ENCODE data around the gene SH3RF1.
"Not testable (repeated sequence)": the region's sequence is repeated elsewhere in the genome, so short reads cannot be mapped to it uniquely, and the experiment has no call there.

SH3RF1 gene

DNA sequence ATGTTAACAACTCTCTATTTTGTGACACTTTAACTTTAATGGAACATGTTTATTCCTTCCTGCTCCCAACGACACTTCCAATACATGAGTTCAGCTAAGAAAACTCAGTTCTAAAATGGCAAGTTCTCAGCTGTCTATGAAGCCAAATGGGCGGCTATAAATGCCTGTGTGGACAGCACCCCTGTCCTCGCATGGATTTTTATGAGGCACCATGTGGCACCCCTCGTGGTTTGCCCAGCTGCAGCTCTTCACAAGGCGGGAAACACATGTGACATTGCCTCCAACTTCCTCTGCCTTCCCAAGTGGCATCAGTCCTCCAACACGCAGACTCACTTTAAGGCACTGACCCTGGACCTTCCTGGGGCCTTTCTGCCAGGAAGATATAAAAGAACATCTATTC is 48.0 kb downstream of the SH3RF1 start:
- DNase-seq = no peak

DNA sequence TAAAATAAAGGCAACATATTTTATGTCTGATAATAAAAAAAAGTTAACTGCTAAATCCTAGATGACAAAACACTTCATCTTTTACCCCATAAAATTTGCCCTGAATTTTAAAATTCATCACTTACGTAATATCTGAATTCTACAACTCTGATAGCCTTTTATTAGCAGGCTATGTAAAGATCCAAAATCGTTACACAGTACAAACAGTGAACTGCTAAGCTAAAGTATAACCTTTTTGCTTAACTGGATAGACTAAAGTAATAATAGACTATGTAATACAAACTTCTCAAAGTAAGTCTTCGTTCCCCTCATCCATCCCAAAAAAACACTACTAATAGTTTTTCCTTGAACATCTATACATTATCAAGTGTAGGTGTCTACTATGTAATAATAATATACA is 49.1 kb downstream of the SH3RF1 start:
- DNase-seq = no peak

DNA sequence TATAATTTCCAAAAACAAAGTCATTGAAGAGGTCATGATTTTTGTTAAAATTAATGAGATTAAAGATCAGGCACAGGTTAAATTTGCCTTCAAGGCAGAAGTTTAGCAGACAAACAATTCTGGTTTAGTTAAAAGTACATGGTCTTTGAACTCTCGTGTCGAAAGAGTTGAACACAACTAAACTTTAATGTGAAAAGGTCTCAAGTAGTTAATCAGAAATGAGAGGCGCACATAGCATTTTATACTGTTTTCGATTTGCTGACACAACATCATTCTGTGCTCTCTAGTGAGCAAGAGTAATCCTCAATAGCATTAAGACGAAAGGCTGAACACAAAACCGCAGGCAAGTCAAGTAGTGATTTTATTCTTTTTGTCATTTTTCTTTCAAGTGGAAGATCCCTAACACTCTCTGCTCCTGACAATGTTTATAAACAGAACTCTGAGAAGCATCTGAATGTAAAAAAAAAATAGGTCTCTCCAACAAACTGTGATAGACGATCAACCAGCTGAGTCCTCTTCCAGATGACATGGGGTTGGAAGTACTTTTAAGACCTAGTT is 49.8 kb downstream of the SH3RF1 start:
- DNase-seq = no peak

DNA sequence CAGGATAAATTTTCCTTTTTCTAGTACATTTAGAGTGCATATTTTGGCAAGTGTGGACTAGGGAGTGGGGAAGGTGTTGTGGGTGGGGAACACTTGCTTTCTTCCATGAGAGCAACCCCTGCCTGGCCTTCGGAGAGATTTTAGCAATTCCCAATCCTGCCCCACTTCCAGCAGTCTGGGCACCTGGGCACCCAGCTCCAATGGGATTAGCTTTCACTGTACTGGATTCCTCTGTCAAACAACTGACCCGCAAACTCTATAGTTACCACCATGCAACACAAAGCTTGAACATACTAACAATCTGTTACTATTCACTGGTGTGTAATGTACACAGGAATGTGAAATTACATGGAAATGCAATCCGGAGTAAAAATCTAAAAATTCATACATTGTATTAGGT is 50.3 kb downstream of the SH3RF1 start:
- no peak for DNase-seq

DNA sequence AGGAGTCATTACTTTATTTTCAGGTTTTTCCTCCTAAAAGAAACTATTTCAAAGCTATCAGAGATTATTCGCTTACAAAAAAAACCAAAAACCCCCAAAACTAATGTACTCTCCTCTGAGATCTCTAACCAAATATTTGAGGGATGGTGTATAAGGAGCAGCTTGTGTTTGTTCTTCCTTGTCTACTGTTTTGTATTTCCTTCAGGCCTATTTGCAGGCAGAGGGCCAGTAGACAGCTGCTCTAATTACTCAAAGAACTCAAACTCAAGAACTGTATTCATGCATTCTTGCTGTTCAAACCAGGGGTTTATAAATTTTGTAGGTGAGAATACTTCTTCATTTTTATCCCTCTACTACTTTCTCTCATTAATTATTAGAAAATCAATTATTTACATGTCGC is 51.3 kb downstream of the SH3RF1 start:
- no peak for DNase-seq

DNA sequence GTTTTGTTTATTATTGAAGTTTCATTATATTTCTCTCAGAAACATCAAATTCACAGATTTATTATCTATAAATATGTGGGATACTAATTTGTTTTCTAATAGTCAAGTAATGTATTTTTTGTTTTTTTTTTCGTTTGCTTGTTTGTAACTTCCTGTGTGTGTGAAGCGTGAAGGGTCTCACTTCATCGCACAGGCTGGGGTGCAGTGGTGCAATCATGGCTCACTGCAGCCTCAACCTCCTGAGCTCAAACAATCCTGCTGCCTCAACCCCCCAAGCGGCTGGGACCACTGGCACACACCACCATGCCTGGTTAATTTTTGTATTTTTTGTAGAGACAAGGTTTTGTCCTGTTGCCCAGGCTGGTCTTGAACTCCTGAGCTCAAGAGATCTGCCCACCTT is 55.1 kb downstream of the SH3RF1 start:
- DNase-seq = no peak

DNA sequence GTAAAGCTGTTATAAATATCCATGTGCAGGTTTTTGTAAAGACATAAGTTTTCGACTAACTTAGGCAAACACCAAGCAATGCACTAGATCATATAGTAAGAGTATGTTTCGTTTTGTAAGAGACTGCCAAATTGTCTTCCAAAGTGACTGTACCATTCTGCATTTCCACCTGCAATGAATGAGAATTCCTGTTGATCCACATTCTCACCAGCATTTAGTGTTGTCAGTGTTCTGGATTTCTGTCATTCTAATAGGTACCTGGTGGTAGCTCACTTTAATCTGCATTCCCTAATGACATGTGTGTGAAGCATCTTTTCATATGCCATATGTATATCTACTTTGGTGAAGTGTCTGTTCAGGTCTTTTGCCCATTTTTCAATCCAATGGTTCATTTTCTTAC is 57.8 kb downstream of the SH3RF1 start:
- DNase-seq = no peak

DNA sequence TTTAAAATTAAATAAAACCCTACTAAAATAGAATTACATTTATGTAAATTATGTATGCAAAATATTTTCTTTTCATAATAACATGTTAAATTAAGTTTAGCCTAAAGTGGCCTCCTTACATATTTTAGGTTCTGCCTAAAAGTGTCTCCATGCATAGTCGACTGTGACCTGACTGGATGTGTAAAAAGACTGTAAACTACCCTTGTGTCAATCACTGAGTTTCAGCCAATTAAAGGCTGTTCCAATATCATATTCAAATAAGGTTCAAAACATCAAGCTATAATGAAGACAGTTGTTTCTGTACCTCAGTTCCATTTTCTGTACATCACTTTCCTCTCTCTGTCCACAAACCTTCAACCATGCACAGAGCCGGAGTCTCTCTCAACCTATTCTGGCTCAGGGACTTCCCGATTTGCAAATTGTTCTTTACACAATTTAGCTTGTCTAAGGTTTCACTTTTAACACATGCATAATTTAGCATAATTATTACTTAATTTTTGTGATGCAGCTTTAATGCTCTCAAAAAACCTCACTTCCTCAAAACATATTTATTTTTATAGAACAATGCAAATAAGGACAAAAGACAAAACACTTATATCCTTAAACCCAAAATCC is 60.1 kb downstream of the SH3RF1 start:
- no peak for DNase-seq

DNA sequence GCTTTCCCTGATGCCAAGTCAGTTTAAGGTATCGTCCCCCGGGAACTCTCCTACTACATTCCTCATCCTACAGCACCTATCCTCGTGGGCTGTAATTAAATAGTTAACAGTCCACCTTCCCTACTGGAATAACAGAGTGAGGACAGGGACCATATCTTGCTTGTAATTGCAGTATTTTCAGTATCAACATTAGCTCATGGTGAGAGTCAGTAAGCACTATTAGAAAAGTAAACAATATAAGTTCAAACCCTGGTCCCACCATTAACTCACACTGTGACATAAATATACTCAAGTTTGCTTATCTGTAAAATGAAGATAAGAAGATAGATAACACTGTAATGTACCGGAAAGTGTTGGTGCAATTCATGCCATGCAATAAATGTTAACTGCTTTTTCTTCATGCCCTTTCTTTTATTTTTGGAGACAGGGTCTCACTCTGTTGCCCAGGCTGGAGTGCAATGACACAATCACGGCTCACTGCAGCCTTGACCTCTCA is 61.3 kb downstream of the SH3RF1 start:
- DNase-seq = no peak

DNA sequence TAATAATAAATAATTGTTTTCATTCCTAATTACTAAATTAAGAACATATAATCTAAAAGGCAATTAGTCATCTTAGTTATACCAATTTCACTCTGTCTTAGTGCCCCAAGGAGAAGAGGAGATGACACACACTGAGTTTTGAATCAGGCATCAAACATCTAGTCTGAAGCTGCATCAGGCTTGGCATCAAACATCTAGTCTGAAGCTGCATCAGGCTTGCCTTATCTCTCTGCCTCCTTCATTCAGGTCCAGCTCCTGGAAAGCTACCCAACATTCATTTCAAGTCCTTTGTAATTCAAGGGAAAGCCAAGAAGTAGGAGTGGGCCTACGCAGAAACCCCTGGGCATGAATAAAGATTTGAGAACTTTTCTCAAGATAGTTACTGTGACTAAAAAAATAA is 62.2 kb downstream of the SH3RF1 start:
- DNase-seq = no peak

DNA sequence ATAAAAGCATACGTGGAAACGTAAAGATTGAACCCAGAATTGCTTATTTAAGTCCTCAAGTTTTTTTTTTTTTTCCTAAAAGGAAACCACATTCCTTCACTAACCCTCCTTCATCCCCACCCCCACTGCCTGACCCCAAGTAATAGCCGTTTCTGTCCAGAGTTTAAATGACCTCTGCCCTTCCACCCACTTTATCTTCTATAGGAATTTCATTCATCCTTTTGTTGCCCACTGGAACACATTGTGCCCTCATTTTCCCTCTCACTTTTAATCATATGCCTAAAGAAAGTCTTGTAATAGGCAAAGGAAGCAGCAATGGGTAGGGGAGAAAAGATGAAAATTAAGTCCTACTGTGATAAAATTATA is 62.7 kb downstream of the SH3RF1 start:
- DNase-seq = no peak

DNA sequence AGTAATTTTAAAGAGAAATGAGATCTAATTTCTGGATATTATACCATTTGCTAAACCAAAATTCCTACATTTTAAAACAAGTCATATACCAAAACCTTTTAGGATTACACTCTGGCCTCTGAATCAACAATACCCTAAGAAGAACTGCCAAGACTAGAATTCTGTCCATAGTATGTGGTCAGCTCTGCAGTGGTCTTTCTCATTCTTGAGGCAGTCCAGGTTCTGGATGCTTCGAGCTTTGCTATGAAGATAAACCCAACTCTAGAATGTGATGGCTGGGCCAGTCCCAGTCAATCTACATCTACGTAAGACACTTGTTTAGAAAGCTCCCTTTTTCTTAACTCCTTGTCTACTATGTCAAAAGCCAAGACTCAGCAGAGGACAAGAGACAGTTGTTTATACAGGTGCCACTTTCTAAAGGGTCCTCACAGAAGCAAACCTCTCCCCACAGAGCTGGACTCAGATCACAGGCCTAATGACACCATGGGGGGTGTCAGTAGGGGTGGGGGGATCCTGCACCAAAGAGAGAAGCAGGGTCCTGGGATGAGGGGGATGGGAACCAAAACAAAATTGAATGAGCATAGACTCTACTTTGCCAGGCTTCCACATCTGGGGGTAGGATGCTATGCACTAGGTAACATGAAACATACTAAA is 63.2 kb downstream of the SH3RF1 start:
- no peak for DNase-seq

DNA sequence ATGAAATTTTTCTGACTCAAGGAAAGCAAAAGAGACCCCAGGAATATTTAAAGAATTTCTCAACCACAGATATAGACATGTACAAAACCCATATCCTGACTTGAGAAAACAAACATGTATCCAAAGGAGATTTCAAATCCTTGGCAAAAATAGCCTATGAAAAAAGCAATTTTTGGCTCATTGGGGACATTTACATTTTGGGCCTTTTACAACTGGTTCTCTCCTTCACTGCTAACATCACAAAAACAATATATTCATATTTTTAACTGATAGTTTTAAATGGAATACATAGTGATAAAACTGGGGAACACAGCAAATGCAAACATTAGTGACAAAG is 65.0 kb downstream of the SH3RF1 start:
- no peak for DNase-seq

DNA sequence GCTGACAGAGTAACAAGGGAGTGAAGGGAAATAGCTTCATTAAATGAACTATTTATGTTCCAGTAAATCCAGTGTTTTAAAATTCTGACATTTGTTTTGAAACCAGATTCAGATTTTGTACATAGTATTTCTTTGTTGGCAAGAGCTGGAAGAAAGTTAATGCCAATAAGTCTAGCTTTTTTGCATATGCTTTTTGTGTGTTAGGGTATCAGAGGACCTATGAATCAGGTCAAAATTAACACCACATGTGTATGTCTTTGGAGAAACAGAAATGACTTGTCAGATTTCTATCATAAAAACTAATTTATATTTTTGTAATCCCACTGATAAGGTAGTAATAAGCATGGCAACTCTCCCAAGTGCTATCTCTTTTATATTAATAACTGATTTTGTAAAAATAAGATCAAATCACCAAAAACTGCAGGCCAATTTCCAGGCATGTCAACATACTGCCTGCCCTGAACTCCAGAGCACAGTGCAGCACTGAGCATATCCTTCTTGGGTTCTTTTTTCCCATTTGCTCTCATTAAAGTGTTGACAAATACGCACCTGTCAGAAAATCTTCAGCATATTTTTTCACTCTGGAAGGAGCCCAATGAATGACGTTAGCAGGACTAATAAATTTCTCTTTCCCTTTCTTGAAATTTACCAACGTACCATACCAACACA is 65.5 kb downstream of the SH3RF1 start:
- DNase-seq = no peak

DNA sequence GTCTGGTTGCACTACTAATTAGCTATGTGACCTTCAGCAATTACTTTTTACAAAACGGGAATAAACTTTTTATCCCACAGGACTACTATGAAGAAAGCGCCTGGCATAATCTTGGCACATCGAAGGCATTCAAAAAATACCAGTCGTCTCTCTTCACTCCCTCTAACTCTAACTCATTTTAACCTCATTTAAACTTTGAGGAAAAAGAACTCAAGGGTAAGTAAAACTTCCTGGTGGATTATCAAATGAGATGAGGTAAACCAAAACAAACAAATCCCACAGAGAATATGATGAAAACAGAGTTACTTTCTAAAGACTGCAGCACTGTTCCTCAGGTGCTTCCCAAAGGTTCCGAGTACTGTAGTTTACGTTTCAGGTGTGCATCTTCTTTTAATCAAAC is 66.9 kb downstream of the SH3RF1 start:
- DNase-seq = no peak

DNA sequence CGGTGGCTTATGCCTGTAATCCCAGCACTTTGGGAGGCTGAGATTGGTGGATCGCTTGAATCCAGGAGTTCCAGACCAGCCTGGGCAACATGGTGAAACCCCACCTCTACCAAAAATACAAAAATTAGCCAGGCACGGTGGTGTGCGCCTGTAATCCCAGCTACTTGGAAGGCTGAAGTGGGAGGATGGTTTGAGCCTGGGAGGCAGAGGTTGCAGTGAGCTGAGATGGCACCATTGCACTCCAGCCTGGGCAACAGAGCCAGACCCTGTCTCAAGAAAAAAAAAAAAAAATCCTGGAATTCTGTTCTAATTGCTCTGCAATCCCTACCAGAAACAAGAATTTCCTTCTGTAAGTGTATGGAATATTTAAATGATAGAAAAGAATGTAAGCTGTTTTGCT is 67.5 kb downstream of the SH3RF1 start:
- DNase-seq = not testable (repeated sequence)

DNA sequence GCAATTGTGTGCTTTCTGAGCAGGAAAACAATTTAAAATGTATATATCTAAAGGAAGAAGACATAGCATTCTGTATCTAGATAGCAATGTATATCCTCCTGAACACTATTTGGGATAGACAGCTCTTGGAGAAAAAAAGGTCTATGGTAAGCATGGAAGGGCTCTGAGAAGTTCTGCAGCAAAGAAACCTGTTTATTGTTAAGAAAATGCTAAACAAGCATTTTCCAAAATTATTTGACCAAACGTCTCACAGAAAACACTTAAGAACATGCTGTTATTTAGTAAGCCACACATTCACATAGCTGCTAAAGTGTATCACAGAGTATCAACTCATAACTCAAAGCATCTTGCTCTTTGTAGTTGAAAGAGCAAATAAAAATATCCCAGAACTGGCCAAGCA is 67.9 kb downstream of the SH3RF1 start:
- no peak for DNase-seq

DNA sequence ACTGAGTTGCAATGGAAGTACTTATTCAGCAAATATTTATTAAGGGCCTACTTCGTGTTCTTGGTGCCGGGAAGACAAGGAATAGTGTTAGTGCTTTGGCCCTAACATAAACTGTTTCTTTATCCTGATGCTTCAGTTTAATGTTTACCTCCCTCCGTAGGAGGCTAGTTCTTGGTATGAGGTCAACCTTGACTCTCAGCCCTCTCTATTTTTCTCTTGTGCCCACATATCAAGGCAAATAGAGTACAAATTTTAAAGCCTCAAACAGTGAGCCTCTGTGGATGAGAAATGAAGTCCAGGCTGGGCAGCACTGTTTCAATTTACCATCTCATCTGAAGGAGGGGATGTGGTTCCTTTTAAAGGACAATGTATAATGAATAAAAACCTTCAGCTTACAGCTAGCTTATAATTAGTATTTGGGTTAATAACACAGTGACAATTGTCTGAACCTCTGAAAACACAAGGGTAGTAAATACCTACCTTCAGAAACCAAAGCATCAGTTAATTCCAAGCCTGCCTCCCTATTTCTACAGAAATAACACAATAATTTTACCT is 68.5 kb downstream of the SH3RF1 start:
- DNase-seq = no peak

DNA sequence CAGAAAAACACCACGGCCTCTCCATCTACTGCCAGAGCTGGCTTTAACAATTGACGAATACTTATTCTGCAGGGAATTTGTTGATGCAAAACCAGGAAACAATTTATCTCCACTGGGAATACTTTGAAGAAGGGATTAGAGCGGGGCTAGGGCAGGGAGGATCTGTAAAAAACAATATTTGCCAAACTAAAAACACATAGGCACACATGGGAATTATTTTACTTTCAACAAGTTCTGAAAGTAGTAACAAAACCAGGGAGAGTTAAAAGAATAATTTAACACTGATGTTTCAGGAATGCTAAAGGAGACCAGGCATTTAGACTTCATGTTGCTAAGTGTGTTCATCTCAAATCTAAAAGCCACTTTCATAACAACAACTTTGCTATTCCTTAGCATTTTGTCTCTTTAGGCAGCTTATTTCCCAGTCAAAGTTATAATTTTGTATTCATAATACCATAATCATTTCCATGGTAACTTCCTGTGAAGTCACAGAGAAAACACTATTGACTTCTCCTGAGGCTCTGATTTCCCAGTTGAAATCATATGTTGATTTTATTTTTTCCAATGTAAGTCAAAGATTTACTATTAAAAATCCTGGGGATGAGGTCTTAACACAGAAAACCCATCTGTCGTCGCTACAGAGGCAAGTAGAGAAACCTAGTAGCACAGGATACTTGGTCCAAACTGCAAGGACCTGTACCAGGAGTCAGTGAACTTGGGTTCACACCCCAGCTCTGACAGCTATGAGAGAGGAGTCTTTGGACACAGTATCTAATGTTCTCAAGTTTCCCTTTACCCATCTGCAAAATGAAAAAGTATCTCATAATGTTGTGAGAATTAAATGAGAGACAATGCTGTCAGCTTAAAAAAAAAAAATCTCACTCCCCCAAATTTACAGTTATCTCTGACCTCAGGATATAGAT is 69.3 kb downstream of the SH3RF1 start:
- DNase-seq = no peak

DNA sequence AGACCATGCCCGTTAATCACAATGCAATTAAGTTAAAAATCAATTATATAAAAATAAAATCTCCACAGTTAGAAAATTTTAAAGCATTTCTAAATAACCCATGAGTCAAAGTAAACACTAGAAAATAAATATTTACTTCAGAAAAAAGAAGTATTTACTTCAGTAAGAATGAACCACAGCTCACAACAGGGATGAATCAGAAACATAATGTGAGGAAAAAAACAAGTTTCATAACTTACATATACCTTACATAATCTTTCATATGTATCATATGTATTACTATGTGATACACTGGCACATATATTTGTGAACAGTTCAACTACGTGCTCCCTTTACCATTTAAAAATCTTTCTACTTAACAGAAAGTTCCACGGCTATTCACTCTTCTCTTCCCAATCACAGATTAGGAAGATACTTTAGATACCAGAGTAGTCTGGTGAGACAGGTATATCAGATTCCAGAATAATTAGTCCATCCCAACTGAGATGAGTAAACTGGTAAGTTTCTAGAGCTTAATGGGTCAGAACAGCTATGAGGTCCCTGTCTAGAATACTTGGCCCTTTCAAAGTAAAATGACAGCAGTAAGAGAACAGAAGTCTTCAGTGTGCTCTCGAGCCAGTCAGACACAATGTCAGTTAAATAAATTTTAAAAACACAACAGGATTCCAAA is 70.3 kb downstream of the SH3RF1 start:
- DNase-seq = no peak

DNA sequence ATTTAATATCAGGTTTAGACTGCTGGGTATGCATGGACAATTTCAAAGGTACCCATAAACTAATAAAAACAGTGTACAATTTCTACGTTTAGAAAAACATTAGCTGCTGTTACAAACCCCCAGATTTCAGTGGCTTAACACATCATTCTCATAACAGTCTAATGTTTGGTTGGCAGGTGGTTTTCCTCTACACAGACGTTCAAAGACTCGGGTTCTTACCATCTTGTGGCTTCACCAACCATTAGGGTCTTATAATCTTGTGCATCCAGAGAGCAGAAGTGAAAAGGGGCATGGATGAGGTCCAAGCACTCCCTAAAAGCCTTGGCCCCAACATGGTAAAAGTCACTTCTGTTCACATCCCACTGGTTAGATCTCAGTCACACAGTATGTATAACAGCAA is 71.6 kb downstream of the SH3RF1 start:
- no peak for DNase-seq

DNA sequence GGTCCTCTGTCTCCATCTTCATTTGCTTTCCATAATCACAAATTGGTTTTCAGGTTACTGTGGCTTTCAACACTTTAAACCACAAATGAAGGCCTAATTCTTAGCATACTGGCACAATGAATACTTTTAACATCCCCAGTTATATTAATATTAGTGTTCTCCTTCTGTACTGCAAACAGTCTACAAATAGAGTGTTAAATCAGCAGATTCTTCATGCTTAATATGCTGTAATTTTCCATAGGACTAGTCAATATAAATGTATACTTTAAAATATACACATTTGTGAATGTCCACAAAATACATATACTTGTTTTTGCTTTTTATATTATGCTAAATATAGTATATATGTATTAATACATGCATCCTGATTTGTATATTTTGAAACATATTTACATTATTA is 72.6 kb downstream of the SH3RF1 start:
- no peak for DNase-seq

All from stimulated activated CD4-positive, alpha-beta T cell treated with anti-CD3 and anti-CD28 coated beads, Interleukin-2, amount 100 ng/mL, for 24 hours (primary cell).